Lung (tissue), 12 donors: Measurements from ENCODE around the gene PTPRT. TPM values are rescaled to one million over a fixed set of nuclear protein-coding genes. Genes with fewer than 3 reads are reported as not detected.

ENCODE experiments used
- ATAC-seq: fragments of 200-7000 bp; cut with Tn5 transposase; one replicate; pipeline ENCODE4 v1.9.1; 2020; ENCODE audit warnings: moderate number of reproducible peaks; ENCODE audit not compliant: insufficient read depth, low FRiP score
- DNase-seq, 3 donors: peaks; one replicate each; pipeline ENCODE4 v3.0.0-alpha.2; 2013 to 2017
- H3K27ac ChIP-seq, 2 donors: one replicate each; pipeline ENCODE4 v1.5.1; 2013; ENCODE audit warnings: mild to moderate bottlenecking in 2 of 2, moderate library complexity in 2 of 2, control low read depth in 1 of 2, inconsistent platforms in 1 of 2, low read depth in 1 of 2, low read length in 1 of 2
- H3K27me3 ChIP-seq, 3 donors: one replicate each; pipeline ENCODE4 v1.5.1; 2013; ENCODE audit warnings: low read length in 2 of 3; ENCODE audit not compliant: control insufficient read depth in 3 of 3, insufficient read depth in 3 of 3
- H3K36me3 ChIP-seq, 4 donors: one replicate each; pipeline ENCODE4 v1.5.1; 2013; ENCODE audit warnings: low read length in 4 of 4, mild to moderate bottlenecking in 1 of 4, moderate library complexity in 1 of 4; ENCODE audit not compliant: control insufficient read depth in 4 of 4, insufficient read depth in 4 of 4
- H3K4me1 ChIP-seq, 5 donors: one replicate each; pipeline ENCODE4 v1.5.1; 2013; ENCODE audit warnings: low read length in 5 of 5, mild to moderate bottlenecking in 2 of 5, moderate library complexity in 1 of 5; ENCODE audit not compliant: control insufficient read depth in 5 of 5, insufficient read depth in 5 of 5
- H3K4me3 ChIP-seq: one replicate; pipeline ENCODE4 v1.5.1; 2013; ENCODE audit warnings: mild to moderate bottlenecking, control low read depth, moderate library complexity
- H3K9ac ChIP-seq, 2 donors: one replicate each; pipeline ENCODE4 v1.5.1; 2013; ENCODE audit warnings: low read length in 2 of 2, control low read depth in 1 of 2; ENCODE audit not compliant: insufficient read depth in 1 of 2
- H3K9me3 ChIP-seq, 4 donors: one replicate each; pipeline ENCODE4 v1.5.1; 2013; ENCODE audit warnings: low read length in 3 of 4, mild to moderate bottlenecking in 1 of 4, moderate library complexity in 1 of 4; ENCODE audit not compliant: control insufficient read depth in 4 of 4, insufficient read depth in 3 of 4
- WGBS, 2 donors: extraction: QIAGEN DNeasy Blood & Tissue Kit; methylation state at CpG; one replicate each; pipeline ENCODE4 v1.1.7; 2013; 5-methylcytosine and 5-hydroxymethylcytosine counted together
- polyA plus RNA-seq, 2 donors: library from polyadenylated mRNA; stranded (reverse); fragments of 200-250 nt; gene quantifications; one replicate each; pipeline ENCODE4 v1.2.1, GENCODE V29; 2013
- total RNA-seq, 2 donors: library from RNA; depleted of rRNA in 1 of 2; stranded (reverse); fragments of >200 nt in 1 of 2; gene quantifications; one replicate each; pipeline ENCODE4 v1.2.1, GENCODE V29; 2014 to 2021
- TF ChIP-seq, protein P1 (sequence below): IDR thresholded peaks from 2 replicates; pipeline ENCODE4 v1.5.1; 2012; ENCODE audit warnings: mild to moderate bottlenecking; ENCODE audit errors: control extremely low read depth, extremely low read depth
- donor health status: control.
- donor health status: control.
- donor health status: Bipolar disorder and iron deficiency.
- donor health status: healthy.
- donor health status: DM: yes; HTN: yes; CAD: no.

PTPRT gene
- total and polyA plus RNA-seq, 4 donors = 0.37 to 13.8 (median 6.1) TPM

DNA sequence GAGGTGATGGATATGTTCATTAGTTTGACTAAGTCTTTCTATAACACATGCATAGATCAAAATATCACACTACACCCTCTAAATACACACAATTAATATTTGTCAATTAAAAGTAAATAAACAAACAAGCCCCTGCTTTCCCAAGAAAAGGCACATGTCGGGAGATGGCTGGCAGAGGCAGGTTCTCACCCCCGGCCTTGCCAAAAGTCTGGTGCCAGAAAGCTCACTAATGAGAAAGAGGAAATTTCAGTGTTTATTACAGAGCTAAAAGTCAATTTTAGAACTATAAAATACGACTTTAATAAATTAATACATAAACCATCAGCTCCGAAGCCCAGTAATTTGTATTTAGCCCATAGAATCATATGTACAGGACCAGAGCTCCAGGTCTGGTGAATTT lies 404.7 kb downstream of the PTPRT start:
- WGBS, 2 donors = 61 to 62% methylated on average over 4 of the region's 4 CpGs
- TF ChIP-seq, protein P1, sequence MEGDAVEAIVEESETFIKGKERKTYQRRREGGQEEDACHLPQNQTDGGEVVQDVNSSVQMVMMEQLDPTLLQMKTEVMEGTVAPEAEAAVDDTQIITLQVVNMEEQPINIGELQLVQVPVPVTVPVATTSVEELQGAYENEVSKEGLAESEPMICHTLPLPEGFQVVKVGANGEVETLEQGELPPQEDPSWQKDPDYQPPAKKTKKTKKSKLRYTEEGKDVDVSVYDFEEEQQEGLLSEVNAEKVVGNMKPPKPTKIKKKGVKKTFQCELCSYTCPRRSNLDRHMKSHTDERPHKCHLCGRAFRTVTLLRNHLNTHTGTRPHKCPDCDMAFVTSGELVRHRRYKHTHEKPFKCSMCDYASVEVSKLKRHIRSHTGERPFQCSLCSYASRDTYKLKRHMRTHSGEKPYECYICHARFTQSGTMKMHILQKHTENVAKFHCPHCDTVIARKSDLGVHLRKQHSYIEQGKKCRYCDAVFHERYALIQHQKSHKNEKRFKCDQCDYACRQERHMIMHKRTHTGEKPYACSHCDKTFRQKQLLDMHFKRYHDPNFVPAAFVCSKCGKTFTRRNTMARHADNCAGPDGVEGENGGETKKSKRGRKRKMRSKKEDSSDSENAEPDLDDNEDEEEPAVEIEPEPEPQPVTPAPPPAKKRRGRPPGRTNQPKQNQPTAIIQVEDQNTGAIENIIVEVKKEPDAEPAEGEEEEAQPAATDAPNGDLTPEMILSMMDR = no peak
- ATAC-seq = no peak

DNA sequence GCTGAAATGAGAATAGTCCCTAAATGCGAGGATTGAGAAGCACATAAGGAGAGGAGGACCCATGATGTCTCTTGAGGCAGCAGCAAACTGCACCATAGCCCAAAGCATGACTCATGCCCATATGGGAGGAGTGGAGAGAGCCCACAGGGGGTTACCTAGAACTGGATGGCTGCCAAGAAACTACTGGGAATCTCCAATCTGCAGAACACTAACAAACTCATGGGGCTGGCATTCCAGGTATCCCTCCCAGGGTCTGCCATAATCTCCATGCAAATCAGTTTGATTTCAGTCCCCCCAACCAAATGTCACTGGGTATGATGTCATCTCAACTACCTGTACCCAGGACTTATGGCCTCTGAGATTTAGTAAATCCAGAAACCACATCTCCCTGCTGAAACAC lies 410.5 kb downstream of the PTPRT start:
- Histone ChIP-seq H3K27me3 (no peaks in the 10 kb centered on the region), H3K9me3 (peaks cover 0 to 2% (median 0%) of the 10 kb centered on the region in 4 donors), H3K27ac (no peak overlapping the region), H3K4me1 (peaks cover 0 to 1% (median 0%) of the 10 kb centered on the region in 5 donors), H3K9ac (no peak overlapping the region), H3K36me3 (no peaks in the 10 kb centered on the region), H3K4me3 (no peak overlapping the region)
- TF ChIP-seq, protein P1 = no peak
- DNase-seq = no peak
- ATAC-seq = no peak
- WGBS, 2 donors = 82 to 83% methylated on average over 1 of the region's 1 CpG

More for the DNA sequence above, 404.7 kb downstream of the PTPRT start:
- Histone ChIP-seq H3K9ac (no peak overlapping the region), H3K4me1 (no peaks in the 10 kb centered on the region), H3K27ac (no peak overlapping the region), H3K4me3 (no peak overlapping the region), H3K27me3 (peaks cover 0 to 3% (median 0%) of the 10 kb centered on the region in 3 donors), H3K9me3 (no peaks in the 10 kb centered on the region), H3K36me3 (no peaks in the 10 kb centered on the region)
- DNase-seq = no peak

DNA sequence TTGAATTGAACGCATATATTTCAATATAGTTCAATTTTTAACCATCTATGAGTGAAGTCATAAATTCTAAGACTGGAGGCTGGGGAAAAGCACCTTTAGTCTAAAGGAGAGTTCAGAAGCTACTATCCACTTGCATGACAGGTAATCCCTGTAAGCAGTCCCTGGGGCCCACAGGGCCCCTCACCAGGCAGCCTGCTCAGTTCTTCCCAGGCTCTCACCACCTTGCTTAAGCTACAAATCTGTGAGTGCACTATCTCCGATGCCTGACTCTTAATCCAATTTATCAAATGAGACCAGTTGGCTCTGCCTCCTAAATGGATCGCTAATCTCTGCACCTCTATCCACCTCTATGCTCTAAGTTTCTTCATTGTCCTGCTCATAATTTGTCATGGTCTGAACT lies 413.8 kb downstream of the PTPRT start:
- Histone ChIP-seq H3K4me1 (peaks cover 0 to 1% (median 0%) of the 10 kb centered on the region in 5 donors), H3K36me3 (no peaks in the 10 kb centered on the region), H3K9ac (no peak overlapping the region), H3K27me3 (no peaks in the 10 kb centered on the region), H3K27ac (no peak overlapping the region), H3K4me3 (no peak overlapping the region), H3K9me3 (peaks cover 0 to 2% (median 0%) of the 10 kb centered on the region in 4 donors)
- ATAC-seq (no peak), DNase-seq (no peak)
- 87 to 88% methylated on average over 3 of the region's 3 CpGs for WGBS, 2 donors
- TF ChIP-seq, protein P1 = no peak

- Histone ChIP-seq H3K27me3 (no peaks in the 10 kb centered on the region), H3K4me1 (peaks cover 0 to 1% (median 0%) of the 10 kb centered on the region in 5 donors), H3K36me3 (no peaks in the 10 kb centered on the region), H3K9me3 (peaks cover 0 to 2% (median 0%) of the 10 kb centered on the region in 4 donors), H3K27ac (no peak overlapping the region), H3K4me3 (no peak overlapping the region), H3K9ac (no peak overlapping the region)
- TF ChIP-seq, protein P1 = no peak
- no peak for ATAC-seq
- WGBS, 2 donors = 79 to 88% methylated on average over 7 of the region's 7 CpGs
- no peak for DNase-seq
Measured at GRCh38 chr20:42775037-42775436, 414.7 kb downstream of the PTPRT start.
